Measurements from ENCODE around the gene FHIP1A. TPM values are rescaled to one million over a fixed set of nuclear protein-coding genes. Genes with fewer than 3 reads are reported as not detected.

Gene FHIP1A
- total RNA-seq, 1 experiment from 2014 or later: 3.0 TPM

GRCh38 chr4:151428346-151428745 lies 19.4 kb downstream of the FHIP1A start:
- no peak overlapping the region for H3K4me3 ChIP-seq
- no peaks in the 10 kb centered on the region for H3K4me1 ChIP-seq (replicated peaks)
- DNase-seq (ENCODE audit: low read depth in 1 of 2, low spot score in 2 of 2): no peak
- H3K27me3 ChIP-seq (replicated peaks): no peaks in the 10 kb centered on the region
- H3K27ac ChIP-seq: no peak overlapping the region
- H3K36me3 ChIP-seq: no peaks in the 10 kb centered on the region
- no peaks in the 10 kb centered on the region for H3K9me3 ChIP-seq (replicated peaks)

GRCh38 chr4:151429957-151430570 lies 21.1 kb downstream of the FHIP1A start:
- H3K9me3 ChIP-seq (replicated peaks): no peaks in the 10 kb centered on the region
- no peak overlapping the region for H3K27ac ChIP-seq
- H3K36me3 ChIP-seq: no peaks in the 10 kb centered on the region
- H3K27me3 ChIP-seq (replicated peaks): no peaks in the 10 kb centered on the region
- peaks cover 6% of the 10 kb centered on the region for H3K4me1 ChIP-seq (replicated peaks)
- DNase-seq (ENCODE audit: low read depth in 1 of 2, low spot score in 2 of 2): no peak
- H3K4me3 ChIP-seq: no peak overlapping the region

GRCh38 chr4:151430740-151431457 lies 21.9 kb downstream of the FHIP1A start:
- no peak overlapping the region for H3K4me3 ChIP-seq
- H3K27me3 ChIP-seq (replicated peaks): no peaks in the 10 kb centered on the region
- no peak for DNase-seq (ENCODE audit: low read depth in 1 of 2, low spot score in 2 of 2)
- no peak overlapping the region for H3K27ac ChIP-seq
- no peaks in the 10 kb centered on the region for H3K9me3 ChIP-seq (replicated peaks)
- no peaks in the 10 kb centered on the region for H3K36me3 ChIP-seq
- H3K4me1 ChIP-seq (replicated peaks): peaks cover 8% of the 10 kb centered on the region

GRCh38 chr4:151431728-151432127 lies 22.8 kb downstream of the FHIP1A start:
- Histone ChIP-seq H3K4me1 (replicated peaks) (peaks cover 14% of the 10 kb centered on the region), H3K36me3 (no peaks in the 10 kb centered on the region), H3K4me3 (no peak overlapping the region), H3K9me3 (replicated peaks) (no peaks in the 10 kb centered on the region), H3K27me3 (replicated peaks) (no peaks in the 10 kb centered on the region), H3K27ac (no peak overlapping the region)
- no peak for DNase-seq (ENCODE audit: low read depth in 1 of 2, low spot score in 2 of 2)

- peaks cover 14% of the 10 kb centered on the region for H3K4me1 ChIP-seq (replicated peaks)
- H3K4me3 ChIP-seq: no peak overlapping the region
- H3K27ac ChIP-seq: no peak overlapping the region
- H3K9me3 ChIP-seq (replicated peaks): no peaks in the 10 kb centered on the region
- no peak for DNase-seq (ENCODE audit: low read depth in 1 of 2, low spot score in 2 of 2)
- no peaks in the 10 kb centered on the region for H3K36me3 ChIP-seq
- no peaks in the 10 kb centered on the region for H3K27me3 ChIP-seq (replicated peaks)
Measured at GRCh38 chr4:151432654-151433053, 23.7 kb downstream of the FHIP1A start.

- Histone ChIP-seq H3K4me1 (replicated peaks) (peaks cover 14% of the 10 kb centered on the region), H3K4me3 (no peak overlapping the region), H3K36me3 (no peaks in the 10 kb centered on the region), H3K27me3 (replicated peaks) (no peaks in the 10 kb centered on the region), H3K27ac (no peak overlapping the region), H3K9me3 (replicated peaks) (no peaks in the 10 kb centered on the region)
- DNase-seq (ENCODE audit: low read depth in 1 of 2, low spot score in 2 of 2): no peak
Measured at GRCh38 chr4:151434183-151434860, 25.3 kb downstream of the FHIP1A start.

- Histone ChIP-seq H3K4me3 (no peak overlapping the region), H3K27ac (no peak overlapping the region)
- no peak for DNase-seq (ENCODE audit: low read depth in 1 of 2, low spot score in 2 of 2)
Measured at GRCh38 chr4:151436093-151436518, 27.1 kb downstream of the FHIP1A start.

GRCh38 chr4:151437505-151437904 lies 28.5 kb downstream of the FHIP1A start:
- H3K27ac ChIP-seq: no peak overlapping the region
- H3K4me3 ChIP-seq: no peak overlapping the region
- DNase-seq (ENCODE audit: low read depth in 1 of 2, low spot score in 2 of 2): no peak
- H3K4me1 ChIP-seq (replicated peaks): peaks cover 14% of the 10 kb centered on the region
- H3K27me3 ChIP-seq (replicated peaks): no peaks in the 10 kb centered on the region
- H3K9me3 ChIP-seq (replicated peaks): no peaks in the 10 kb centered on the region
- H3K36me3 ChIP-seq: no peaks in the 10 kb centered on the region

More at GRCh38 chr4:151436093-151436518, 27.1 kb downstream of the FHIP1A start:
- Histone ChIP-seq H3K36me3 (no peaks in the 10 kb centered on the region), H3K4me1 (replicated peaks) (peaks cover 14% of the 10 kb centered on the region), H3K27me3 (replicated peaks) (no peaks in the 10 kb centered on the region), H3K9me3 (replicated peaks) (no peaks in the 10 kb centered on the region)

GRCh38 chr4:151438154-151438553 lies 29.2 kb downstream of the FHIP1A start:
- H3K27me3 ChIP-seq (replicated peaks): no peaks in the 10 kb centered on the region
- no peak overlapping the region for H3K4me3 ChIP-seq
- H3K36me3 ChIP-seq: no peaks in the 10 kb centered on the region
- no peaks in the 10 kb centered on the region for H3K9me3 ChIP-seq (replicated peaks)
- H3K27ac ChIP-seq: no peak overlapping the region
- peaks cover 14% of the 10 kb centered on the region for H3K4me1 ChIP-seq (replicated peaks)
- DNase-seq (ENCODE audit: low read depth in 1 of 2, low spot score in 2 of 2): no peak

- Histone ChIP-seq H3K9me3 (replicated peaks) (no peaks in the 10 kb centered on the region), H3K36me3 (no peaks in the 10 kb centered on the region), H3K4me3 (no peak overlapping the region), H3K27ac (no peak overlapping the region), H3K27me3 (replicated peaks) (no peaks in the 10 kb centered on the region), H3K4me1 (replicated peaks) (peaks cover 14% of the 10 kb centered on the region)
- DNase-seq (ENCODE audit: low read depth in 1 of 2, low spot score in 2 of 2): no peak
Measured at GRCh38 chr4:151439320-151439719, 30.3 kb downstream of the FHIP1A start.

- Histone ChIP-seq H3K27ac (no peak overlapping the region), H3K4me3 (no peak overlapping the region), H3K27me3 (replicated peaks) (no peaks in the 10 kb centered on the region), H3K4me1 (replicated peaks) (no peaks in the 10 kb centered on the region), H3K36me3 (no peaks in the 10 kb centered on the region), H3K9me3 (replicated peaks) (no peaks in the 10 kb centered on the region)
- DNase-seq (ENCODE audit: low read depth in 1 of 2, low spot score in 2 of 2): no peak
Measured at GRCh38 chr4:151442002-151442401, 33.0 kb downstream of the FHIP1A start.

GRCh38 chr4:151443247-151443646 lies 34.3 kb downstream of the FHIP1A start:
- DNase-seq (ENCODE audit: low read depth in 1 of 2, low spot score in 2 of 2): no peak
- no peaks in the 10 kb centered on the region for H3K36me3 ChIP-seq
- no peak overlapping the region for H3K4me3 ChIP-seq
- no peaks in the 10 kb centered on the region for H3K27me3 ChIP-seq (replicated peaks)
- no peaks in the 10 kb centered on the region for H3K9me3 ChIP-seq (replicated peaks)
- H3K4me1 ChIP-seq (replicated peaks): no peaks in the 10 kb centered on the region
- H3K27ac ChIP-seq: no peak overlapping the region

- no peaks in the 10 kb centered on the region for H3K27me3 ChIP-seq (replicated peaks)
- H3K27ac ChIP-seq: no peak overlapping the region
- H3K4me3 ChIP-seq: no peak overlapping the region
- H3K36me3 ChIP-seq: no peaks in the 10 kb centered on the region
- H3K4me1 ChIP-seq (replicated peaks): no peaks in the 10 kb centered on the region
- H3K9me3 ChIP-seq (replicated peaks): no peaks in the 10 kb centered on the region
- DNase-seq (ENCODE audit: low read depth in 1 of 2, low spot score in 2 of 2): no peak
Measured at GRCh38 chr4:151443752-151444151, 34.8 kb downstream of the FHIP1A start.

GRCh38 chr4:151446208-151446607 lies 37.2 kb downstream of the FHIP1A start:
- Histone ChIP-seq H3K27ac (no peak overlapping the region), H3K27me3 (replicated peaks) (no peaks in the 10 kb centered on the region), H3K4me3 (no peak overlapping the region), H3K9me3 (replicated peaks) (no peaks in the 10 kb centered on the region), H3K4me1 (replicated peaks) (no peaks in the 10 kb centered on the region), H3K36me3 (no peaks in the 10 kb centered on the region)
- no peak for DNase-seq (ENCODE audit: low read depth in 1 of 2, low spot score in 2 of 2)

All from SJSA1 (cell line).